ENCODE measurements around the gene ZSWIM7.

ZSWIM7 gene

DNA sequence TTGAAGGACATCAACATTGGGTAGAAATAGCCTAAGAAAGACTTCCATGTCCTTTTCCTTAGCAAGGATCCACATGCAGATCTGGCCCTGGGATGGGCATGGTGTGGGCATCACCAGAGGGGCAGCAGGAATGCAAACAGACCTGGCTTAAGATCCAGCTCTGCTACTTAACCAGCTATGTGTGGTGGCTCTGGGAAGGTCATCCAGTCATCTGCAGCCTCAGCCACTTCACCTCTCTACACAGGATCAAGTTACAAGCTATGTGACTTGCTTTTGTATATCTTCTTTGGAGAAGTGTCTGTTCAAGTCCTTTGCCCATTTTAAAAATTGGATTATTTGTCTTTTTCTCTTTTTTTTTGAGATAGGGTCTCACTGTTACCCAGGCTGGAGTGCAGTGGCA, 68.1 kb downstream of the ZSWIM7 start:
- no peak for DNase-seq (ENCODE audit: low read depth, low spot score)

DNA sequence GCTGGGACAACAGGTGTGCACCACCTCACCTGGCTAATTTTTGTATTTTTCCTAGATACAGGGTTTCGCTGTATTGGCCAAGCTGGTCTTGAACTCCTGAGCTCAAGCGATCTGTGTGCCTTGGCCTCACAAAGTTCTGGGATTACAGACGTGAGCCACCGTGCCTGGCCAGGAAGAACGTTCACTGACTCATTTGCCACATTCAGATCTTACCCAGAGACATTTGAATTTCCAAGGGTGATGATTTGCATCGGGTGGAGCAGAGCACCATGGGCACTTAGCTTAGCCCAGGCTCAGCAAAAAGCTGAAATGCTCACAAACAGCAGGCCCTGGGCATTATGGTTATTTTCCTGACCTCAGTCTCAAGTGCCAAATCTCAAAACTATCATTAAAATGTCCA, 69.1 kb downstream of the ZSWIM7 start:
- DNase-seq (ENCODE audit: low read depth, low spot score) = no peak

GRCh38 chr17:15929941-15930340, 69.6 kb downstream of the ZSWIM7 start:
- no peak for DNase-seq (ENCODE audit: low read depth, low spot score)

- DNase-seq (ENCODE audit: low read depth, low spot score) = no peak
These were observed 71.2 kb downstream of the ZSWIM7 start for GRCh38 chr17:15928286-15928785.

Data from activated naive CD8-positive, alpha-beta T cell treated with anti-CD3 and anti-CD28 coated beads, Interleukin-2, amount 50 U/mL, for 16 hours (primary cell).